ENCODE measurements around the gene ETNK2.

ETNK2 gene

GRCh38 chr1:204177133-204177532 lies 25.3 kb upstream of the ETNK2 start:
- TF ChIP-seq CTCF (IDR thresholded peaks at IDR 0.05; ENCODE audit: extremely low read depth, insufficient read depth, missing control alignments): no peak
- in situ Hi-C loops (cut with MboI; ENCODE audit: low pct_unique_long_range_greater_than_20kb, low sequenced_read_pairs, unreplicated experiment): no loop called here
- no peak for DNase-seq (ENCODE audit: low spot score)

GRCh38 chr1:204176049-204176448 lies 24.2 kb upstream of the ETNK2 start:
- no peak for TF ChIP-seq CTCF (IDR thresholded peaks at IDR 0.05; ENCODE audit: extremely low read depth, insufficient read depth, missing control alignments)
- in situ Hi-C loops (cut with MboI; ENCODE audit: low pct_unique_long_range_greater_than_20kb, low sequenced_read_pairs, unreplicated experiment): no loop called here
- no peak for DNase-seq (ENCODE audit: low spot score)

GRCh38 chr1:204174958-204175357 lies 23.1 kb upstream of the ETNK2 start:
- no peak for TF ChIP-seq CTCF (IDR thresholded peaks at IDR 0.05; ENCODE audit: extremely low read depth, insufficient read depth, missing control alignments)
- DNase-seq (ENCODE audit: low spot score): no peak
- in situ Hi-C loops (cut with MboI; ENCODE audit: low pct_unique_long_range_greater_than_20kb, low sequenced_read_pairs, unreplicated experiment): loop anchor here (25.0 kb wide), 1 partner anchor 212 kb away; no protein-coding TSS in a partner anchor

GRCh38 chr1:204172404-204173029 lies 20.7 kb upstream of the ETNK2 start:
- no peak for TF ChIP-seq CTCF (IDR thresholded peaks at IDR 0.05; ENCODE audit: extremely low read depth, insufficient read depth, missing control alignments)
- no peak for DNase-seq (ENCODE audit: low spot score)
- in situ Hi-C loops (cut with MboI; ENCODE audit: low pct_unique_long_range_greater_than_20kb, low sequenced_read_pairs, unreplicated experiment): loop anchor here (25.0 kb wide), 1 partner anchor 215 kb away; no protein-coding TSS in a partner anchor

- DNase-seq (ENCODE audit: low spot score): no peak
- in situ Hi-C loops (cut with MboI; ENCODE audit: low pct_unique_long_range_greater_than_20kb, low sequenced_read_pairs, unreplicated experiment): loop anchor here (25.0 kb wide), 1 partner anchor 216 kb away; no protein-coding TSS in a partner anchor
Observed at GRCh38 chr1:204171751-204172178, 19.9 kb upstream of the ETNK2 start.

GRCh38 chr1:204170494-204171155 lies 18.8 kb upstream of the ETNK2 start:
- DNase-seq (ENCODE audit: low spot score): no peak
- no peak for TF ChIP-seq CTCF (IDR thresholded peaks at IDR 0.05; ENCODE audit: extremely low read depth, insufficient read depth, missing control alignments)
- in situ Hi-C loops (cut with MboI; ENCODE audit: low pct_unique_long_range_greater_than_20kb, low sequenced_read_pairs, unreplicated experiment): loop anchor here (25.0 kb wide), 1 partner anchor 217 kb away; no protein-coding TSS in a partner anchor

More at GRCh38 chr1:204171751-204172178, 19.9 kb upstream of the ETNK2 start:
- no peak for TF ChIP-seq CTCF (IDR thresholded peaks at IDR 0.05; ENCODE audit: extremely low read depth, insufficient read depth, missing control alignments)

Measured in GM13977 (cell line).